GM23338 (cell line): ENCODE results near the gene MST1. TPM values are rescaled to one million over a fixed set of nuclear protein-coding genes. Genes with fewer than 3 reads are reported as not detected.

Experiments used
- ATAC-seq: fragments of 200-7000 bp; cut with Tn5 transposase; 3 replicates; pipeline ENCODE4 v1.9.1; 2020
- DNase-seq: peaks from one replicate; pipeline ENCODE4 v3.0.0-alpha.2; 2015; ENCODE audit warnings: low spot score
- H2AFZ ChIP-seq: fragments of 200-600 bp; sonication (generic); 2 replicates; pipeline ENCODE4 v1.8.0; 2016; ENCODE audit warnings: antibody characterized with exemption, mild to moderate bottlenecking, moderate library complexity
- H3F3A ChIP-seq: fragments of 200-600 bp; sonication (generic); replicated peaks from 2 replicates; pipeline ENCODE4 v1.8.0; 2017; ENCODE audit warnings: antibody characterized with exemption, mixed run types, low read depth
- H3K27ac ChIP-seq: fragments of 200-600 bp; sonication (generic); 2 replicates; pipeline ENCODE4 v1.6.1; 2016; ENCODE audit warnings: low read depth
- H3K27me3 ChIP-seq: fragments of 200-600 bp; sonication (generic); 2 replicates; pipeline ENCODE4 v1.8.0; 2016; ENCODE audit warnings: mild to moderate bottlenecking, mixed run types, moderate library complexity; ENCODE audit not compliant: insufficient read depth
- H3K36me3 ChIP-seq: fragments of 200-600 bp; sonication (generic); 2 replicates; pipeline ENCODE4 v1.8.0; 2016; ENCODE audit warnings: mild to moderate bottlenecking; ENCODE audit not compliant: insufficient read depth
- H3K4me1 ChIP-seq: fragments of 200-600 bp; sonication (generic); 2 replicates; pipeline ENCODE4 v1.8.0; 2016; ENCODE audit warnings: mild to moderate bottlenecking, moderate library complexity; ENCODE audit not compliant: insufficient read depth
- H3K4me2 ChIP-seq: fragments of 200-600 bp; sonication (generic); 2 replicates; pipeline ENCODE4 v1.7.1; 2017; ENCODE audit warnings: mixed run types
- H3K4me3 ChIP-seq: fragments of 200-600 bp; sonication (generic); 2 replicates; pipeline ENCODE4 v1.6.1; 2016; ENCODE audit warnings: mixed run types
- H3K79me2 ChIP-seq: fragments of 200-600 bp; sonication (generic); replicated peaks from 2 replicates; pipeline ENCODE4 v1.8.0; 2017; ENCODE audit warnings: mild to moderate bottlenecking; ENCODE audit not compliant: insufficient read depth
- H3K9me2 ChIP-seq: fragments of 200-600 bp; sonication (generic); 2 replicates; pipeline ENCODE4 v1.8.0; 2017; ENCODE audit not compliant: insufficient read depth
- H4K20me1 ChIP-seq: fragments of 200-600 bp; sonication (generic); replicated peaks from 2 replicates; pipeline ENCODE4 v1.8.0; 2017; ENCODE audit warnings: mild to moderate bottlenecking; ENCODE audit not compliant: insufficient read depth
- H3K27ac Mint-ChIP-seq: 2 replicates; pipeline ENCODE4 v1.8.0; 2020; ENCODE audit warnings: inconsistent platforms, mild to moderate bottlenecking, moderate library complexity, mixed read lengths
- H3K27me3 Mint-ChIP-seq: 3 replicates; pipeline ENCODE4 v1.8.0; 2022; ENCODE audit warnings: low read depth, mild to moderate bottlenecking, moderate library complexity, mixed read lengths, inconsistent platforms; ENCODE audit not compliant: insufficient read depth, poor library complexity
- H3K36me3 Mint-ChIP-seq: 3 replicates; pipeline ENCODE4 v1.8.0; 2021; ENCODE audit warnings: low read depth, mild to moderate bottlenecking, inconsistent platforms, moderate library complexity, mixed read lengths
- H3K4me1 Mint-ChIP-seq: 3 replicates; pipeline ENCODE4 v1.8.0; 2020; ENCODE audit warnings: mild to moderate bottlenecking, inconsistent platforms, mixed read lengths
- H3K4me3 Mint-ChIP-seq: 3 replicates; pipeline ENCODE4 v1.8.0; 2021; ENCODE audit warnings: moderate library complexity, mild to moderate bottlenecking, inconsistent platforms, mixed read lengths
- H3K9me3 Mint-ChIP-seq: 3 replicates; pipeline ENCODE4 v1.8.0; 2020; ENCODE audit warnings: moderate library complexity, mild to moderate bottlenecking, inconsistent platforms, mixed read lengths
- CREB1 ChIP-seq: fragments of 250-450 bp; sonication (Bioruptor Pico); IDR thresholded peaks from 2 replicates; pipeline ENCODE4 v1.5.0; 2020; ENCODE audit warnings: low read depth, mild to moderate bottlenecking, moderate library complexity
- EZH2 ChIP-seq: fragments of 200-600 bp; sonication (generic); IDR thresholded peaks from one replicate; pipeline ENCODE4 v1.8.0; 2017; ENCODE audit warnings: antibody characterized with exemption, mild to moderate bottlenecking, low read depth; ENCODE audit not compliant: unreplicated experiment
- EZH2phosphoT487 ChIP-seq: fragments of 200-600 bp; sonication (generic); IDR thresholded peaks from one replicate; pipeline ENCODE4 v1.8.1; 2018; ENCODE audit warnings: antibody characterized with exemption; ENCODE audit not compliant: unreplicated experiment
- JUNB ChIP-seq: IDR thresholded peaks from one replicate; pipeline ENCODE4 v1.6.1; 2016; ENCODE audit warnings: antibody characterized with exemption; ENCODE audit not compliant: unreplicated experiment
- NANOG ChIP-seq: IDR thresholded peaks from 2 replicates; pipeline ENCODE4 v1.6.1; 2016; ENCODE audit warnings: antibody characterized with exemption, borderline replicate concordance
- POLR2AphosphoS5 ChIP-seq: IDR thresholded peaks from 2 replicates; pipeline ENCODE4 v1.6.1; 2016; ENCODE audit warnings: antibody characterized with exemption, low read depth
- REST ChIP-seq: IDR thresholded peaks from one replicate; pipeline ENCODE4 v1.6.1; 2018; ENCODE audit warnings: antibody characterized with exemption; ENCODE audit not compliant: unreplicated experiment
- STAT1 ChIP-seq: IDR thresholded peaks from one replicate; pipeline ENCODE4 v1.6.1; 2016; ENCODE audit warnings: antibody characterized with exemption; ENCODE audit not compliant: unreplicated experiment
- ZNF114 ChIP-seq: fragments of 250-450 bp; sonication (Bioruptor Pico); IDR thresholded peaks from 2 replicates; pipeline ENCODE4 v1.5.0; 2020; ENCODE audit warnings: mild to moderate bottlenecking, moderate library complexity
- ZNF331 ChIP-seq: fragments of 250-450 bp; sonication (Bioruptor Pico); IDR thresholded peaks from 2 replicates; pipeline ENCODE4 v1.5.0; 2020; ENCODE audit warnings: low read depth, mild to moderate bottlenecking, moderate library complexity
- ZNF462 ChIP-seq: fragments of 250-450 bp; sonication (Bioruptor Pico); IDR thresholded peaks from 2 replicates; pipeline ENCODE4 v1.5.0; 2020; ENCODE audit warnings: mild to moderate bottlenecking, moderate library complexity
- polyA plus RNA-seq: library from polyadenylated mRNA; unstranded; fragments of >200 nt; fragmentation: Nextera tagmentation; extraction: Ambion mirVana; gene quantifications from 2 replicates; pipeline ENCODE4 v1.2.1, GENCODE V29; 2016
- total RNA-seq: library from RNA; depleted of rRNA; stranded (reverse); fragments of >200 nt; shearing (Covaris generic); gene quantifications from 2 replicates; pipeline ENCODE4 v1.2.3, GENCODE V29; 2014
- TF ChIP-seq, protein P1 (sequence below): IDR thresholded peaks from 2 replicates; pipeline ENCODE4 v1.6.1; 2016; ENCODE audit warnings: antibody characterized with exemption
- TF ChIP-seq, protein P2 (sequence below), 2 experiments: fragments of 200-600 bp in 1 of 2; sonication (generic) in 1 of 2; conservative IDR thresholded peaks; 2 replicates each; pipeline versions ENCODE4 v1.5.1 to v1.6.1; 2016 to 2017; ENCODE audit warnings: antibody characterized with exemption in 2 of 2, low read depth in 2 of 2, mild to moderate bottlenecking in 2 of 2, moderate library complexity in 1 of 2

Gene MST1
- total and polyA plus RNA-seq, 2 experiments from 2014 or later: 5.9 to 11.1 TPM

GRCh38 chr3:49683162-49683561 lies 6.1 kb downstream of the MST1 start:
- no peaks in the 10 kb centered on the region; the same call in 1 of the 2 replicates for H4K20me1 ChIP-seq
- no peak overlapping the region for H3K4me3 ChIP-seq
- Mint-ChIP-seq H3K9me3 (no peaks in the 10 kb centered on the region), H3K27me3 (peaks cover 7% of the 10 kb centered on the region), H3K4me3 (no peak overlapping the region), H3K4me1 (peaks cover 9% of the 10 kb centered on the region), H3K27ac (no peak overlapping the region), H3K36me3 (peaks cover 45% of the 10 kb centered on the region)
- no peak overlapping the region for H3K27ac ChIP-seq
- H3F3A ChIP-seq: no peaks in the 10 kb centered on the region
- no peaks in the 10 kb centered on the region for H3K4me1 ChIP-seq
- H3K9me2 ChIP-seq: no peaks in the 10 kb centered on the region
- TF ChIP-seq, protein P1, sequence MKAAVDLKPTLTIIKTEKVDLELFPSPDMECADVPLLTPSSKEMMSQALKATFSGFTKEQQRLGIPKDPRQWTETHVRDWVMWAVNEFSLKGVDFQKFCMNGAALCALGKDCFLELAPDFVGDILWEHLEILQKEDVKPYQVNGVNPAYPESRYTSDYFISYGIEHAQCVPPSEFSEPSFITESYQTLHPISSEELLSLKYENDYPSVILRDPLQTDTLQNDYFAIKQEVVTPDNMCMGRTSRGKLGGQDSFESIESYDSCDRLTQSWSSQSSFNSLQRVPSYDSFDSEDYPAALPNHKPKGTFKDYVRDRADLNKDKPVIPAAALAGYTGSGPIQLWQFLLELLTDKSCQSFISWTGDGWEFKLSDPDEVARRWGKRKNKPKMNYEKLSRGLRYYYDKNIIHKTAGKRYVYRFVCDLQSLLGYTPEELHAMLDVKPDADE: no peak
- TF ChIP-seq JUNB (no peak), STAT1 (no peak), REST (no peak), EZH2phosphoT487 (no peak), ZNF462 (CRISPR knock-in tag) (no peak), POLR2AphosphoS5 (no peak), CREB1 (CRISPR knock-in tag) (no peak), ZNF331 (CRISPR knock-in tag) (no peak), EZH2 (no peak), ZNF114 (CRISPR knock-in tag) (no peak), NANOG (no peak)
- TF ChIP-seq, protein P2, sequence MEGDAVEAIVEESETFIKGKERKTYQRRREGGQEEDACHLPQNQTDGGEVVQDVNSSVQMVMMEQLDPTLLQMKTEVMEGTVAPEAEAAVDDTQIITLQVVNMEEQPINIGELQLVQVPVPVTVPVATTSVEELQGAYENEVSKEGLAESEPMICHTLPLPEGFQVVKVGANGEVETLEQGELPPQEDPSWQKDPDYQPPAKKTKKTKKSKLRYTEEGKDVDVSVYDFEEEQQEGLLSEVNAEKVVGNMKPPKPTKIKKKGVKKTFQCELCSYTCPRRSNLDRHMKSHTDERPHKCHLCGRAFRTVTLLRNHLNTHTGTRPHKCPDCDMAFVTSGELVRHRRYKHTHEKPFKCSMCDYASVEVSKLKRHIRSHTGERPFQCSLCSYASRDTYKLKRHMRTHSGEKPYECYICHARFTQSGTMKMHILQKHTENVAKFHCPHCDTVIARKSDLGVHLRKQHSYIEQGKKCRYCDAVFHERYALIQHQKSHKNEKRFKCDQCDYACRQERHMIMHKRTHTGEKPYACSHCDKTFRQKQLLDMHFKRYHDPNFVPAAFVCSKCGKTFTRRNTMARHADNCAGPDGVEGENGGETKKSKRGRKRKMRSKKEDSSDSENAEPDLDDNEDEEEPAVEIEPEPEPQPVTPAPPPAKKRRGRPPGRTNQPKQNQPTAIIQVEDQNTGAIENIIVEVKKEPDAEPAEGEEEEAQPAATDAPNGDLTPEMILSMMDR (conservative IDR thresholded peaks at IDR 0.05; ENCODE audit: low read depth in 2 of 2): no peak
- no peaks in the 10 kb centered on the region for H3K27me3 ChIP-seq
- H2AFZ ChIP-seq: no peak overlapping the region
- no peaks in the 10 kb centered on the region for H3K79me2 ChIP-seq
- H3K36me3 ChIP-seq: peaks cover under 1% of the 10 kb centered on the region; the same call in 1 of the 2 replicates
- H3K4me2 ChIP-seq: no peak overlapping the region
- ATAC-seq: no peak
- no peak for DNase-seq
